BLaER1 treated with 17β-estradiol and CSF1 and Interleukin-3, amounts not matched to agents 10 nM and 100 nM (cell line): ENCODE results near the gene ARHGAP12.
A peak's percentile ranks its signal among the peaks of the same experiment; 100 is the strongest.

Experiments used
- H3K27ac ChIP-seq, 11 experiments: shearing (Covaris generic); formaldehyde crosslinking; 2 replicates each; pipeline ENCODE4 v1.8.1; 2022
- H3K27me3 ChIP-seq, 11 experiments: shearing (Covaris generic); formaldehyde crosslinking; 2 replicates each; pipeline ENCODE4 v1.8.1; 2022
- H3K36me3 ChIP-seq, 11 experiments: shearing (Covaris generic); formaldehyde crosslinking; 2 replicates each; pipeline ENCODE4 v1.8.1; 2022
- H3K4me1 ChIP-seq, 10 experiments: shearing (Covaris generic); formaldehyde crosslinking; 2 replicates each; pipeline ENCODE4 v1.8.1; 2022
- H3K4me2 ChIP-seq, 11 experiments: shearing (Covaris generic); formaldehyde crosslinking; 2 replicates each; pipeline ENCODE4 v1.8.1; 2022
- H3K4me3 ChIP-seq, 10 experiments: shearing (Covaris generic); formaldehyde crosslinking; 2 replicates each; pipeline ENCODE4 v1.8.1; 2022
- H3K9ac ChIP-seq, 11 experiments: shearing (Covaris generic); formaldehyde crosslinking; 2 replicates each; pipeline ENCODE4 v1.8.1; 2022
- H3K9me3 ChIP-seq, 11 experiments: shearing (Covaris generic); formaldehyde crosslinking; replicated peaks in 1 of 11; 2 replicates each; pipeline ENCODE4 v1.8.1; 2022
- H4K20me1 ChIP-seq, 11 experiments: shearing (Covaris generic); formaldehyde crosslinking; 2 replicates each; pipeline ENCODE4 v1.8.1; 2022
- Cebpa-rat ChIP-seq, 11 experiments: shearing (Covaris generic); IDR thresholded peaks; 2 replicates each; pipeline ENCODE4 v1.8.1; 2022

ARHGAP12 gene

DNA sequence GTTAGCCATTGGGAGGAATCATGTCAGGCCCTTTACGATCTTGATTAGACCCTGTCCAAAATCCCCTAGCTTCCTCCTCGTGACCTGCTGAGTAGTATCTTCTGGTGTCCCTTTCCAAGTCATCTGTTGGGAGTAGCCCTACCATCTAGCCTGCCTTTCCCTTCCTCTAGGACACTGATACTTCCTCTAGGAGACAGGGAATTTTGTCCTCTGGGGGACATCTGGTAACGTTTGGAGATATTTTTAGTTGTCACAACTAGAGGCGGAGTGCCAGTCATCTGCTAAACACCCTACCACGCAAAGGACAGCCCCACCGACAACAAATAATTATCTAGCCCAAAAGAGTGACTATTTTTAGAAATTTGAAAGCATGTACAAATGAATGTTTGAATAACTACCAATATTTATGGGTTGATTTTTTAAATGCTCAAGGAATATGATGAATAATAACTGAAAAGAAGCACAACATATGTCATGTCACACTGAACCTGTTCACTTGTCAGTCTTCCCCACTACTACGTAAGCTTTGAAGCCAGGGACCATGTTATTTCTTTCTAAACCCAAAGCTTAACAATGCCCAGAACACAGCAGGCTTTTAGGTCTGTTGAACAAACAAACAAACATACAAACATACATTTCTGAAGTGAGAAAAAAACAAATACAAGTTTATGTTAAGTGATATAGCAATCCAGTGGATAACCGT is 105.9 kb downstream of the ARHGAP12 start:
- Histone ChIP-seq H3K36me3 (peaks cover 14 to 79% (median 30%) of the 10 kb centered on the region in 11 experiments; a peak in 18 of 22 replicates), H3K4me3 (no peak overlapping the region), H3K9me3 (no peaks in the 10 kb centered on the region), H3K4me2 (no peak overlapping the region), H3K27ac (no peak overlapping the region), H4K20me1 (peaks cover 0 to 23% (median 0%) of the 10 kb centered on the region in 11 experiments; a peak in 2 of 22 replicates), H3K4me1 (no peaks in the 10 kb centered on the region), H3K9ac (no peak overlapping the region), H3K27me3 (no peaks in the 10 kb centered on the region)
- TF ChIP-seq Cebpa-rat (IDR thresholded peaks at IDR 0.05), result no peak

GRCh38 chr10:31822150-31822549 is 106.5 kb downstream of the ARHGAP12 start:
- no peak overlapping the region for H3K9ac ChIP-seq
- no peaks in the 10 kb centered on the region for H3K27me3 ChIP-seq
- H3K4me3 ChIP-seq, result no peak overlapping the region
- no peaks in the 10 kb centered on the region for H3K4me1 ChIP-seq
- H3K9me3 ChIP-seq, result no peaks in the 10 kb centered on the region
- peaks cover 14 to 83% (median 30%) of the 10 kb centered on the region in 11 experiments; a peak in 18 of 22 replicates for H3K36me3 ChIP-seq
- TF ChIP-seq Cebpa-rat (IDR thresholded peaks at IDR 0.05), result no peak
- H3K27ac ChIP-seq, result no peak overlapping the region
- peaks cover 0 to 21% (median 0%) of the 10 kb centered on the region in 11 experiments; a peak in 2 of 22 replicates for H4K20me1 ChIP-seq
- H3K4me2 ChIP-seq, result no peak overlapping the region

GRCh38 chr10:31820778-31821369 is 107.8 kb downstream of the ARHGAP12 start:
- no peak overlapping the region for H3K27ac ChIP-seq
- no peak overlapping the region for H3K4me2 ChIP-seq
- H4K20me1 ChIP-seq, result peaks cover 0 to 14% (median 0%) of the 10 kb centered on the region in 11 experiments; a peak in 2 of 22 replicates
- H3K27me3 ChIP-seq, result no peaks in the 10 kb centered on the region
- no peak for TF ChIP-seq Cebpa-rat (IDR thresholded peaks at IDR 0.05)
- peaks cover 14 to 83% (median 34%) of the 10 kb centered on the region in 11 experiments; a peak in 18 of 22 replicates for H3K36me3 ChIP-seq
- H3K9me3 ChIP-seq, result no peaks in the 10 kb centered on the region
- no peak overlapping the region for H3K9ac ChIP-seq
- no peaks in the 10 kb centered on the region for H3K4me1 ChIP-seq
- no peak overlapping the region for H3K4me3 ChIP-seq

DNA sequence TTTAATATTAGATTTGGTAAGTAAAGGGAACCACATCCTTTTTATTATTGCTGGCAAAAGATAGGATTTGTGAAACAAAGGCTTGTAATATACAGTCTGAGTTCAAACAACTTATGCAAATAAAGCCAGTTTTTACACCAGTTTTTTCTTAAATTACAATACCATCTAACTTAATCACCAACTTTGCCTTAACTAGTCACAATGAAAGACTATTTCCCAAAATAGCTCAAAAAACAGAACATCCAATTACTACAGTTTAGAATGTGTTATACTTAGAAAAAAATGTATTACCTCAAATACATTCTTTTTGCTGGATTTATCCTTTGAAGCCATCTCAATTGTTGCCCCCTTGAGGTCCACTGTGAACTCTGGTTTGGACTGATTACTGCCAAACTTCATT is 108.5 kb downstream of the ARHGAP12 start:
- H3K4me3 ChIP-seq, result no peak overlapping the region
- no peak overlapping the region for H3K4me2 ChIP-seq
- no peak overlapping the region for H3K9ac ChIP-seq
- TF ChIP-seq Cebpa-rat (IDR thresholded peaks at IDR 0.05), result no peak
- H3K9me3 ChIP-seq, result no peaks in the 10 kb centered on the region
- no peaks in the 10 kb centered on the region for H3K4me1 ChIP-seq
- no peaks in the 10 kb centered on the region for H3K27me3 ChIP-seq
- H3K36me3 ChIP-seq, result peaks cover 14 to 82% (median 32%) of the 10 kb centered on the region in 11 experiments; a peak in 16 of 22 replicates
- H3K27ac ChIP-seq, result no peak overlapping the region
- H4K20me1 ChIP-seq, result peaks cover 0 to 8% (median 0%) of the 10 kb centered on the region in 11 experiments; a peak in 1 of 22 replicates

DNA sequence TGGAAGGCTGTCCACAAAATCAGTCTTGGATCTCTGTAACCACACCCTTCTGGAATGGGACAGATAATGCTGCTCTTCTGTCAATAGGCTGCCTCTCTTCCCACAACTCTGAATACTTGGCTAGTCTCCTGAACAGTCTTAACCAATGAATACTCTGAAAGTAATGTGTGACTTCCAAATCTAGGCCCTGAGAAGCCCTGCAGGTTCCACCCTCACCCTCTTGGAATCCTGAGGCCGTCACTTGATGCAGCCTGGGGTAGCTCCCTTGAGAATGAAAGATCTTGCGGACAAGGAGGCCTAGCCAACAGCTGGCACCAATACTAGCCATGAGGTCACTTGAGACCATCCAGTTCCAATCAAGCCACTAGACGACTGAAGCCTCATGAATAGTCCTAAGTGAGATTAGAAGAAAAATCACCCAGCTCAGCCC is 109.2 kb downstream of the ARHGAP12 start:
- Histone ChIP-seq H3K4me1 (no peaks in the 10 kb centered on the region), H3K27me3 (no peaks in the 10 kb centered on the region), H4K20me1 (peaks cover 0 to 8% (median 0%) of the 10 kb centered on the region in 11 experiments; a peak in 1 of 22 replicates), H3K9ac (no peak overlapping the region), H3K27ac (no peak overlapping the region), H3K36me3 (peaks cover 14 to 82% (median 31%) of the 10 kb centered on the region in 11 experiments; a peak in 15 of 22 replicates), H3K9me3 (no peaks in the 10 kb centered on the region), H3K4me3 (no peak overlapping the region), H3K4me2 (no peak overlapping the region)
- TF ChIP-seq Cebpa-rat (IDR thresholded peaks at IDR 0.05), result no peak

GRCh38 chr10:31816318-31816717 is 112.3 kb downstream of the ARHGAP12 start:
- Histone ChIP-seq H3K4me2 (no peak overlapping the region), H4K20me1 (peaks cover 0 to 5% (median 0%) of the 10 kb centered on the region in 11 experiments; a peak in 1 of 22 replicates), H3K36me3 (peaks cover 3 to 81% (median 24%) of the 10 kb centered on the region in 11 experiments; a peak in 14 of 22 replicates), H3K27me3 (no peaks in the 10 kb centered on the region), H3K9me3 (no peaks in the 10 kb centered on the region), H3K27ac (no peak overlapping the region), H3K4me1 (no peaks in the 10 kb centered on the region), H3K9ac (no peak overlapping the region), H3K4me3 (no peak overlapping the region)
- no peak for TF ChIP-seq Cebpa-rat (IDR thresholded peaks at IDR 0.05)

- 0 out of 22 replicates have a peak, but pooled peaks cover 0 to 3% (median 0%) of the 10 kb centered on the region in 11 experiments for H4K20me1 ChIP-seq
- no peaks in the 10 kb centered on the region for H3K9me3 ChIP-seq
- no peaks in the 10 kb centered on the region for H3K27me3 ChIP-seq
- peaks cover 3 to 82% (median 12%) of the 10 kb centered on the region in 11 experiments; a peak in 14 of 22 replicates for H3K36me3 ChIP-seq
- H3K4me1 ChIP-seq, result peaks cover 0 to 8% (median 3%) of the 10 kb centered on the region in 10 experiments; a peak in 8 of 20 replicates
- H3K4me3 ChIP-seq, result no peak overlapping the region
- H3K9ac ChIP-seq, result peak overlapping the region in 6 of 11 experiments; percentile 7 to 49 (median 27); a peak in 5 of 22 replicates
- peak overlapping the region in 6 of 11 experiments; percentile 6 to 45 (median 20); a peak in 7 of 22 replicates for H3K27ac ChIP-seq
- peak overlapping the region in 5 of 11 experiments; percentile 13 to 47 (median 26); a peak in 7 of 22 replicates for H3K4me2 ChIP-seq
- no peak for TF ChIP-seq Cebpa-rat (IDR thresholded peaks at IDR 0.05)
Observed at GRCh38 chr10:31808258-31809218, 120.1 kb downstream of the ARHGAP12 start.

GRCh38 chr10:31804352-31804810 is 124.2 kb downstream of the ARHGAP12 start:
- H3K9ac ChIP-seq, result no peak overlapping the region
- H3K4me2 ChIP-seq, result no peak overlapping the region
- H3K4me3 ChIP-seq, result no peak overlapping the region
- H3K9me3 ChIP-seq, result peaks cover 0 to 3% (median 0%) of the 10 kb centered on the region in 11 experiments; a peak in 1 of 22 replicates
- 0 out of 22 replicates have a peak, but pooled peaks cover 0 to 3% (median 0%) of the 10 kb centered on the region in 11 experiments for H4K20me1 ChIP-seq
- H3K4me1 ChIP-seq, result peaks cover 0 to 8% (median 3%) of the 10 kb centered on the region in 10 experiments; a peak in 8 of 20 replicates
- TF ChIP-seq Cebpa-rat (IDR thresholded peaks at IDR 0.05), result no peak
- H3K27me3 ChIP-seq, result no peaks in the 10 kb centered on the region
- H3K36me3 ChIP-seq, result peaks cover 0 to 81% (median 19%) of the 10 kb centered on the region in 11 experiments; a peak in 16 of 22 replicates
- H3K27ac ChIP-seq, result no peak overlapping the region
